Uterus (tissue), 2 donors: ENCODE measurements around the gene PKD1.

Experiments used
- CTCF ChIP-seq, 4 experiments: fragments of 200-600 bp in 2 of 4; fragments of 450-650 bp in 2 of 4; sonication (generic) in 2 of 4; IDR thresholded peaks; one replicate each; pipeline ENCODE4 v1.5.1; 2016 to 2019; ENCODE audit warnings: antibody characterized with exemption in 4 of 4, mild to moderate bottlenecking in 2 of 4, moderate library complexity in 1 of 4
- POLR2A ChIP-seq, 2 donors: fragments of 450-650 bp; IDR thresholded peaks; one replicate each; pipeline ENCODE4 v1.6.1; 2016; ENCODE audit warnings: antibody characterized with exemption in 2 of 2, mild to moderate bottlenecking in 1 of 2, moderate library complexity in 1 of 2

GRCh38 chr16:2074071-2074470 is 61.6 kb downstream of the PKD1 start:
- TF ChIP-seq CTCF (IDR thresholded peaks at IDR 0.05) = no peak
- TF ChIP-seq POLR2A (IDR thresholded peaks at IDR 0.05) = no peak
